HG03439 (cell line): ENCODE measurements around the gene PPP1R14C.

ENCODE experiments used
- ATAC-seq: cut with Tn5 transposase; IDR thresholded peaks from one replicate; pipeline ENCODE4 v1.9.1; 2021; ENCODE audit warnings: mild to moderate bottlenecking, moderate library complexity; ENCODE audit not compliant: unreplicated experiment

The PPP1R14C gene

GRCh38 chr6:150290429-150290828, 147.6 kb downstream of the PPP1R14C start:
- ATAC-seq = no peak

- ATAC-seq = no peak
These were observed 149.3 kb downstream of the PPP1R14C start for GRCh38 chr6:150291968-150292710.

- no peak for ATAC-seq
These were observed 150.2 kb downstream of the PPP1R14C start for GRCh38 chr6:150293019-150293418.

GRCh38 chr6:150293423-150294173, 150.8 kb downstream of the PPP1R14C start:
- ATAC-seq = no peak

- no peak for ATAC-seq
These were observed 154.0 kb downstream of the PPP1R14C start for GRCh38 chr6:150296890-150297289.

- no peak for ATAC-seq
These were observed 154.6 kb downstream of the PPP1R14C start for GRCh38 chr6:150297327-150298029.

- no peak for ATAC-seq
These were observed 155.2 kb downstream of the PPP1R14C start for GRCh38 chr6:150298030-150298380.

- no peak for ATAC-seq
These were observed 155.8 kb downstream of the PPP1R14C start for GRCh38 chr6:150298676-150299075.
